ENCODE measurements around the gene TSPAN11.

TSPAN11 gene

DNA sequence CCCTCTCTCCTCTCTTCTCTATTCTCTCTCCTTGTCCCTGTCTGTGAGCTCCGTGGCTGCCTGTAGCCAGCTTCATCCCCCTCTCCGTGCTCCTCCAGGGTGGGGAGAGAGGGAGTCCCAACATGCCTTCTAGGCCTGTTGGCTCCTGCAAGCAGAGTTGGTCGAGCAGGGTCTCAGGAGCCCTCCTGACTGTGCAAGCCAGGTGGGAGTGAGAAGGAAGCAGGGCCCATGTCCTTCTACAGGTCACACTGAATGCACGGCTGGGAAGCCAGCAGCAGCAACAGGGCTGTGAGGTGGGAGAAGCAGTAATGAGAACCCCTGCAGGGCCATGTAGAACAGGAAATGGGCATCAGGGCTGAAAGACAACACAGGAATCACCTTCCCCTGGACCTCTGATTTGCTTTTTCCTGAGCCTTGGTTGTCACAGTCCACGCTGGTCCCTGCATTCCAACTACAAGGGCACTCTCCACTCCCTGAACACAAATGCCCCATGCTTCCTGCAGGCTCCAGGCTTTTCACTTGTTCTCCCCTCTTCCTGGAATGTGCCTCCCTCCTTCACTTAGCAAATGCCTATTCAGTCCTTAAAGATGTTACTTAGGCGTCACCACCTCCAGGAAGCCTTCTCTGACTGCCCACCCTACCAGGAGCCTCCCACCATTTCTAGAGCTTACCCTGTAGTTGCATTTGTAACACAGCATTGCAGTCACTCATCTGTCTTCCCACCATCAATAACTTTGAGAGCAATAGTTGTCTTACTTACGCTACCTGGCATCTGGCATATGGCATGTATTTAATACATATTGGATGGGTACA lies 51.2 kb downstream of the TSPAN11 start:
- POLR2A ChIA-PET = interaction anchor here (0.6 kb wide), 1 partner anchor 336 kb away, joined by 11 read pairs; no protein-coding TSS in a partner anchor
- no peak for DNase-seq (ENCODE audit: extremely low spot score)
- CTCF ChIA-PET = no interaction called here
- TF ChIP-seq, protein P1, sequence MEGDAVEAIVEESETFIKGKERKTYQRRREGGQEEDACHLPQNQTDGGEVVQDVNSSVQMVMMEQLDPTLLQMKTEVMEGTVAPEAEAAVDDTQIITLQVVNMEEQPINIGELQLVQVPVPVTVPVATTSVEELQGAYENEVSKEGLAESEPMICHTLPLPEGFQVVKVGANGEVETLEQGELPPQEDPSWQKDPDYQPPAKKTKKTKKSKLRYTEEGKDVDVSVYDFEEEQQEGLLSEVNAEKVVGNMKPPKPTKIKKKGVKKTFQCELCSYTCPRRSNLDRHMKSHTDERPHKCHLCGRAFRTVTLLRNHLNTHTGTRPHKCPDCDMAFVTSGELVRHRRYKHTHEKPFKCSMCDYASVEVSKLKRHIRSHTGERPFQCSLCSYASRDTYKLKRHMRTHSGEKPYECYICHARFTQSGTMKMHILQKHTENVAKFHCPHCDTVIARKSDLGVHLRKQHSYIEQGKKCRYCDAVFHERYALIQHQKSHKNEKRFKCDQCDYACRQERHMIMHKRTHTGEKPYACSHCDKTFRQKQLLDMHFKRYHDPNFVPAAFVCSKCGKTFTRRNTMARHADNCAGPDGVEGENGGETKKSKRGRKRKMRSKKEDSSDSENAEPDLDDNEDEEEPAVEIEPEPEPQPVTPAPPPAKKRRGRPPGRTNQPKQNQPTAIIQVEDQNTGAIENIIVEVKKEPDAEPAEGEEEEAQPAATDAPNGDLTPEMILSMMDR (IDR thresholded peaks at IDR 0.05; ENCODE audit: control extremely low read depth, extremely low read depth, low read depth, missing control alignments) = no peak

DNA sequence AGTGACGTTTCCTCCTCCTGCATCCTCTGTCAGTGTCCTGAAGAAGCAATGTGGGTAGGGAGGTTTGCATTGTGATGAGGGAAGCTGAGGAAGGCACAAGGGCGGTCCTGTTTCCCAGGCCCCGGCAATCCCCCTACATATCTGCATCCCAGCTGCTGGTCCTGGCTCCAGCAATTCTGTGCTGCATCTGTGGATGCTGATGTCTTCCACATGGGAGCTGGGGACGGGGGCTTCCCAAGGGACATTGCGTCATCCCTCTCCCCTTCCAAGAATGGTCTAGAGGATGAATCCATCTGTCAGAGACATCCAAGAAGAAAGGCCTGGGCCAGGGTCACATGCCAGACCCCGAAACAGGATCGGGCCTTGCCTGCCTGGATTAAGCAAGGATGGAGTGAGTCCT lies 52.1 kb downstream of the TSPAN11 start:
- DNase-seq (ENCODE audit: extremely low spot score) = no peak
- CTCF ChIA-PET = no interaction called here
- TF ChIP-seq, protein P1 (IDR thresholded peaks at IDR 0.05; ENCODE audit: control extremely low read depth, extremely low read depth, low read depth, missing control alignments) = no peak
- POLR2A ChIA-PET = interaction anchor here (0.6 kb wide), 1 partner anchor 337 kb away, joined by 11 read pairs; no protein-coding TSS in a partner anchor

- ChIA-PET CTCF (interaction anchor here (0.9 to 1.5 kb wide), 3 partner anchors 10 to 133 kb away, joined by 3 to 6 read pairs (median 4); no protein-coding TSS in a partner anchor), POLR2A (no interaction called here)
- DNase-seq (ENCODE audit: extremely low spot score) = no peak
- TF ChIP-seq, protein P1 (IDR thresholded peaks at IDR 0.05; ENCODE audit: control extremely low read depth, extremely low read depth, low read depth, missing control alignments) = no peak
These were observed 53.1 kb downstream of the TSPAN11 start for GRCh38 chr12:30979371-30980259.

DNA sequence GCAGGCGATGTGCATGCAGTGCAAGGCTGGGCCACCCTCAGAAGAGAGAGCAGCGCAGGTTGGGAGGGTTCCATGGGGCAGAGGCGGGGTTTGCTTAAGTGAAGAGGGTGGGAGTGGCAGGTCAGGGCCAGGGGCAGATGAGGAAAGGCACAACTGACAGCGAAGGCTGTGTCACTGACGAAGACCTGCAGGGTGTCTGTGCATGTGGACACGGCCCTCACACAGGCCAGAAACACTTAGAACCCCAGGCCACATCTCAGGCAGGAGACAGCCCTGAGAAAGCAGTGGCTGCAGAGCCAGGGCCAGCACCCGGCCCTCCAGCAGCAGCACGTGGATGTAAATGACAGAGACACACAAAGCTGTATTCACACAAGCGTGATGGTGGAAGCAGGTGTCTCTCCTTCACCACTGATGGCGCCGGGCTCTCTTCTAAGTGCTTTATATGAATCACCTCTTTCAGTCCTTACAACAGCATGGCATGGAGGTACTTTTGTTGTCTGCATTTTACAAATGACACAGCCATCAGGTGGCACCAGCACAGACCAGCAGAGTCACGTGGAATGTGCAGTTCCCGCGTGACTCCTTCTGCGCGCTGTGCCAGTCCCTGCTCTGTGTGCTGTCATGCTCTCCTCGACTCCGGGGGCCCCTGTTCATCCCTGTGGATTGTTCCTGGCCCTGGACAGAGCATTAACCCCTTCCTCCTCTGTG lies 54.6 kb downstream of the TSPAN11 start:
- DNase-seq (ENCODE audit: extremely low spot score) = no peak
- TF ChIP-seq, protein P1 (IDR thresholded peaks at IDR 0.05; ENCODE audit: control extremely low read depth, extremely low read depth, low read depth, missing control alignments) = no peak
- ChIA-PET CTCF (interaction anchor here (1.3 to 2.0 kb wide), 3 partner anchors 10 to 135 kb away, joined by 4 to 8 read pairs (median 7); no protein-coding TSS in a partner anchor), POLR2A (no interaction called here)

DNA sequence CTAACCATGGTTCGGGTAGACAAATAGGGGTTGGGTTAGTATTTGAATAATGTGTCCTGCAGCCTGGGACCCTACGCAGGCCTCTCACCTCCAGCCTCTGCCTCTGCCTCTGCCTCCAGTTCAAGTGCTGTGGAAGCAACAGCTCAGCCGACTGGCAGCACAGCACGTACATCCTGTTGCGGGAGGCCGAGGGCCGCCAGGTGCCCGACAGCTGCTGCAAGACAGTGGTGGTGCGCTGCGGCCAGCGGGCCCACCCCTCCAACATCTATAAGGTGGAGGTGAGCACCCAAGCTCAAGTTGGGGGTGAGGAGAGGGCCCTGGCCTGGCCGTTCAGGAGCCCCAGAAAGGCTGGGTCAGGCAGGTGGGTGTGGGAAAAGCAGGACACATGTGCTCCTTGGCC lies 55.9 kb downstream of the TSPAN11 start:
- CTCF ChIA-PET = interaction anchor here (0.9 to 2.0 kb wide), 4 partner anchors 11 to 255 kb away, joined by 4 to 8 read pairs (median 6); no protein-coding TSS in a partner anchor
- TF ChIP-seq, protein P1 (IDR thresholded peaks at IDR 0.05; ENCODE audit: control extremely low read depth, extremely low read depth, low read depth, missing control alignments) = no peak
- no peak for DNase-seq (ENCODE audit: extremely low spot score)
- POLR2A ChIA-PET = no interaction called here
